HG02885 (cell line): ENCODE results near the gene CDR2L.
"Not testable (repeated sequence)": the region's sequence is repeated elsewhere in the genome, so short reads cannot be mapped to it uniquely, and the experiment has no call there.

Experiments
- ATAC-seq: cut with Tn5 transposase; IDR thresholded peaks from one replicate; pipeline ENCODE4 v1.9.1; 2021; ENCODE audit warnings: mild to moderate bottlenecking; ENCODE audit not compliant: unreplicated experiment, poor library complexity

The CDR2L gene

DNA sequence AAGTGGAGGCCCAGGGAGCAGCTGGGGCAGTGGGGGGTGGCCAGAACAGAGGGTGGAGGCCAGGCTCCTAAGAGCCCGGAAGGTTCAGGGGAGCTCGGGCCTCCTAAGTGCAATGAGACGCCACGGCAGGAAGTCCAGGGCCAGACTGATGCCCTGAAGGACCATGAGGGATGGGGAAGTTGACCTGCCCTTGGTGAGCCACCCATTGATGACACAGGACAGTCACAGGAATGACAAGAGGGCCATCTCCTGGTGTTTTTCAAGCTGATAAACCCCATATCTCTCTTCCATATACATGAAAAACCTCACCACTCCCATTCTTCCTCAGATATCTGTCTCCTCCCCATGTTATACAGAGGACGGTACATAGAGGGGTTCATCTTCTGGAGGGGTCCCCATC, 19.2 kb downstream of the CDR2L start:
- ATAC-seq: no peak

DNA sequence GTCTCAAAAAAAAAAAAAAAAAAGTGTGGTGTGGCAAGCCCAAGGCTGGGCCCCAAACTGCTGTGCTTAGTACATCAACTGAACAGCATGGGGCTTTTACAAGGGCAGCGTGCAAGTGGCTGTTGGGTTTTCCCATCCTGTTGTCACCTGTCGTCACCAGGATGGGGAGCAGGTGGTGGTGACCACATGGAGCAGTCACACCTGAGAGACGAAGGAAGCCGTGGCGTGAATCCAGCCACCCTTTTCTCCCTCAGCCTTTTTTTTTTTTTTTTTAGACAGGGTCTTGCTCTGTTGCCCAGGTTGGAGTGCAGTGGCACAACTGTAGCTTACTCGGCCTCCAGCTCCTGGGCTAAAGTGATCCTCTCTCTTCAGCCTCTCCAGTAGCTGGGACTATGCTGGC, 20.9 kb downstream of the CDR2L start:
- ATAC-seq: no peak

DNA sequence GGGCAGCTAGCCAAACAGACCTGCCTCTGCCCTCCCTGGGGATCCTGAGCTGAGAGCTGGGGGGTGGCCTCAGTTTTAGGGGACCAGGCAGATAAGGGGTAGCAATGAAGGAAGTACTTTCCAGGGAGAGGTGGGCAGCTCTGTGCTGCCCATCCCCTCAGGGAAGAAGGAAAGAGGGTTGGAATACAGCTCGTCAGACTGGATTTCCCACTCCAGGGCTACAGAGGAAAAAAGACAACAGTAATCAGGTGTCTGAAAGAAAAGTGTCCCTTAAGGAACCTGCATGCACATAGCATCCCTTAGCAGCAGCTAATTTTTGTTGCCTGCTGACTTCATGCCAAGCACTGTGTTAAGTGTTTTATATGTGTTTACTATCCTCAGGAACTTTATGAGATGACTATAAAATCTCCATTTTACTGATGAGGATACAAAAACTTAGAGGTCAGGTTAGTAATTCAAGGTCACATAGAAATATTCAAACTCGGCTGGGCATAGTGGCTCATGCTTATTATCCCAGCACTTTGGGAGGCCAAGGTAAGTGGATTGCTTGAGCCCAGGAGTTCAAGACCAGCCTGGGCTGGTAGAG, 21.8 kb downstream of the CDR2L start:
- no peak for ATAC-seq

DNA sequence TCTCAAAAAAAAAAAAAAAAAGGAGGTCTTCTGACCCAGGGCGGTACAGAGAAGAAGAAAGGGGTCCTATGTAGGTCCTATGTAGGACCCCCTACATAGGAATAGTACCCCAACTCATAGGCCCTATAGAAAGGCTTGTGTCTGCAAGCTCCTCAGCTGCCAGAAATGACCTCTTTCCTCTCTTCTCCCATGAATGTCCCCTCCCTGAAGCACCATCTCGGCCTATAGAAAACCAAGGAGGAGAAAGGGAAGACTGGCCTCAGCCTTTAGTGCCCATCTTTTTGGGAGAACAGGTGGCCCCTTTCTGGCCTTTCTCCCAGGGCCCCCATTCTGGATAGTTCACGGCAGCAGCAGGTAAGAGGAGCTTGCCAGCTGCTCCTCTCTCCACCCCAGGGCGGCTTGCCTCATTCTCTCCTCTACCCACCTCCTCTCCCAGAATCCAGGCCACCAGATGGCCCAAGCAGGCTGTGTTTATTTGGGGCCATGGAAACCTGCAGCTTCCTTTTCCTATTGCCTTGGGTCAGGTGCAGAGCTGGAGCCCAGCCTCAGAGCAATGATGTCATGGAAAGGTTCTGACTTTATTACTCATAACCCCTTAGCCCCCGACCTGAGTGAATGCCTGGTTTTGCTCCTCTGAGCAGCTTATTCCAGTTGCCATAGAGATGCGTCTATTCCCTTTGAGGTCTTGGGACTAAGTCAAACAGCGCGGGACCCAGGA, 23.4 kb downstream of the CDR2L start:
- ATAC-seq: no peak

DNA sequence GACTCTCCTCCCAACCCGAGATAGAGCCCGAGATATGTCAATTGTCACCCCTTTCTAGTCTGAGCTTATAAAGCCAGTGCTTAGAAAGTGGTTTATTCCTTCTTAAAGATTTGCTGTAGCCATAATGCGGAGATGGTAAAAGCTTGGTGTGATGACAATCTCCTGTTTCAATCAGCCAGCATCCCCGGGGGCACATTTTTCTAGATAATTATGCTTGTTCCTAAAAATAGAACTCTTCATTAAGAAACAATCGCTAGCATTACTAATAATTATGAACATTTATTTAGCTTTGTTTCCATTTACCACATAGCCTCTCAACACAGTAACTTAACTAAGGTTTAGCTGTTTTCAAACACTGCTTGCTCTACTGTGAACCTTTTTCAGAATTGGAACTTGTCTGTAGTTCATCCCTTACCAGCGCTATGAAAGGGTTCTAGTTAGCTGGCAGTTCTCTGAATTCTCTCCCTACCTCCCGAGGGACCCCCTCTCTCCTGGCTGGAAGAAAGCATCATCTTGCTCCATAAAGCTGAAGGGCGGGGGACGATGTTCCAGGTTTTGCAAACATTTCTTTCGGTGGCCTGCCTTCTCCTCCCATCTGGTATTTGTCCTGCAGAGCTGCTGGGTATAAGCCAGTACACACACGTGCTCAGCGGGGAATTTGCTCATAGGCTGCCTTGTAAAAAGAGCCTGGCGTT, 24.1 kb downstream of the CDR2L start:
- ATAC-seq: no peak

DNA sequence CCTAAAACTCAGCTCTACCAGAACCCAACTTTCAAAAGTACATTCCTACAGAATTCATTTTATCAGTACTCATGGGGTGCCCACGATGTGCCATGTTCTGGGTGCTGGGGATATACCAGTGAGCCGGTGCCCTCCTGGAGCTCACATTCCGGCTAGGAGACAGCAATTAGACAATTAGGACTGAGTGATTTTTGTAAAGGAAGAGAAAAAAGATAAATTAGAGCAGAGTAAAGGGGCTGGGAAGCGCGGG, 24.6 kb downstream of the CDR2L start:
- ATAC-seq: no peak

DNA sequence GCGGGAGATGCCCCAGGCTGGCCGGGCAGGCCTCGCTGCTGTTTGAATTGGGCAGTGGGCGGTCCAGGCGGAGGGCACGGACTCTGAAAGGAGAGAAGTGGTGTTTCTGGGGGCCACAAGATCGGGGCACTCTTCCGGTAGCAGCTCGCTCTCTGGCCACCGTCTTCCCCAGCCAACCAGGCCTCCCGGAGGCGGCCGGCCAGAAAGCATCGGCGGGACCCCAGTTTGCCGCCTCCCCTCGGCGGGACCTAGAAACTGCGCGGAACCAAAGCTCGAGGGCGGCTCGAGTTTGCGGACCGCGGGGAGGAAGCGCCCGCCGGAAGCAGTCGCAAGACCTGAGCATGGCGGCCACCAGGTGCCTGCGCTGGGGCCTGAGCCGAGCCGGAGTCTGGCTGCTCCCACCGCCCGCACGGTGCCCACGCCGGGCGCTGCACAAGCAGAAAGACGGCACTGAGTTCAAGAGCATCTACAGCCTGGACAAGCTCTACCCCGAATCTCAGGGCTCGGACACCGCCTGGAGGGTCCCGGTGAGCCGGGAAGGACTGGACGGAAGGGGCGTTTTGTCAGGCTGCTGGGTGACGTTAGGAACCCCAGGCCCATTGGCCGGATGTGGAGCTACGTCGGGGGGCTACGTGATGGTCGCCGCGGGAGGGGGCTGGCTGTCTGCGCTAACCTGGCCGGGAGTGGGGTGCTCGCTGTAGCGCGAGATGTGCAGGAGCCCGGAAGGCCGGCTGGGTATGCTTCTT, 25.1 kb downstream of the CDR2L start, which contains the start of gene MRPL58:
Gene MRPL58 (plus strand): TSS at position 325 of the 746 bp plus-strand sequence. CDS start 17 bp downstream, at position 342.
- peak; percentile 88 for ATAC-seq

DNA sequence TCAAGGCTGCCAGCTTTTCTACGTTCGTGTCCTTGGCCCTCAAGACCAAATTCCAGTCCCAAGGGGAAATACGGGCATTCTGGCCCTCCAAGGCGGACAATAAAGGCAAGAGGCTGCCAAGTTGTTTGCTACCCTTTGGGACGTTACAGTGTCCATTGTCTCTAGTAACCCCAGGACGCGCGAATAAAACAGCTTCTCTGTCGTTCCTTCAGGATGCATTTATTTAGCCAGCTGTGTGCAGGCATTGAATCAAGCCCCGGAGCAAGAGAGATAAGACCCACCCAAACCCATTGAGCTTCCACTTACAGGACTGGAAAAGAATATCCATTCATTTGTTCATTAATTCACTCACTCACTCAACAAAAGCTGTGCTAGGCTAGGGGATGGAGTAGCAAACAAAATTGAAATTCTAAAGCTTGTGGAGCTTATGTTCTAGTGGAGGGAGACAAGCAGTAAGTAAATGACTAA, 25.7 kb downstream of the CDR2L start:
- no peak for ATAC-seq

DNA sequence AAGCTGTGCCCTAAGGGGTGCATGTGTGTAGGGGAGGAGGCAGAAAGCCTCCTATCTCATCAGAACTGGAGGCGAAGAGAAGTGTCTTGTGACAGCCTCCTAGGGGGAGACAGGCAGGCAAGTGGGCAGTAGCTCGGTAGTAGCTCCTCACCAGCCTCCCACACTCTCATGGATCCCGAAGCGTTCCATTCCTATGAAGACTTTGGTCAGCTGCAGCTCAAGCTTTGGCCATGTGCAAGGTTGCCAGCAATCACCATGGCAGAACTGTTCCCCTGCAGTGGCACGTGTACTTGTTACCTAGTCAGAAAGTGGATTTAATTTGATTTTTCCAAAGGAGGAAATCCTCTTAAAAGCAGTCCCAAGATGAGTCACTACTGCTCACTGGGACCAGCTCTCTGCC, 31.7 kb downstream of the CDR2L start:
- ATAC-seq: no peak

DNA sequence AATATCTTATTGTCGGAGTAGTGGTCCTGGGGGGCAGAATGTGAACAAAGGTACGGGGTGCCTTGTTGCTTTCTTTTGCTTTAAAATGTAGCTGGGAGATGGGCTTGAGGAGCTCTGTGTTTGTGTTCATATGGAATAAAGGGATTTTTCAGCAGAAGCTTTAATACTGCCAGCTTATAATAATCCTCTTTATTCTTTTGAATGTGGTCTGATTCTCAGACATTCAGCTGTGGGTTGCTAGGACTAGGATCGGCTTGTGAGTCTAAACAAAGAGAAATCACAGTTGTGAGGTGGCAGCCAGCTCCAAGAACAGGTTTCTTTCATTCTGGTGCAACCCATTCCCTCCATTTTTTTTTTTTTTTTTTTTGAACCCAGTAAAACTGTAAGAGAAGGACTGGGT, 32.3 kb downstream of the CDR2L start:
- ATAC-seq: no peak

DNA sequence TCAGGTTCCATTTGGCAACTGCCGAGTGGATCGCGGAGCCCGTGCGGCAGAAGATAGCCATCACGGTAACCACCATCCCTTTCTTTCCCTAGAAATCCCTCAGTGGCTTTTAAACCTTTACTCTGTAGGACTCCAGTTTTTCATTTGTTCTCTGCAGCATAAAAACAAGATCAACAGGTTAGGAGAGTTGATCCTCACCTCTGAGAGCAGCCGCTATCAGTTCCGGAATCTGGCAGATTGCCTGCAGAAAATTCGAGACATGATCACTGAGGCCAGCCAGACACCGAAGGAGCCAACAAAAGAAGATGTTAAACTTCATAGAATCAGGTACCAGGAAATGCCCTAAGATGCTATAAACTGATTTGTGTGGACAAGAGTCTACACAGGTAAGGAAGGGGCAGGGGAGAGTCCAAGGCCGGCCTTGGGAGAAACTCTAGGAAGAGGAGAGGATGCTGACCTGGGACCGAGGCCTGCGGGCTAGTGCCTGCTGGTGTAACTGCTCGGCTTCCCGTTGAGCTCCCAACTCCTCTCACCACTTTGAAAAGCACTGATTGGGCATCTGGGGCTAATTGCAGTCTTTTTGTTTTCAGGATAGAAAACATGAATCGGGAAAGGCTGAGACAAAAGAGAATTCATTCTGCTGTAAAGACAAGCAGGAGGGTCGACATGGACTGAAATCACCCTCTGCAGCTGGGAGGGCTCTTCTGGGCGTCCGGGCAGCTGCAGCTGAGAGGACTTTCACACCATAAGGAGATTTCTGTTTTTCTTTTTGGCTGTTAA, 33.1 kb downstream of the CDR2L start:
- no peak for ATAC-seq

DNA sequence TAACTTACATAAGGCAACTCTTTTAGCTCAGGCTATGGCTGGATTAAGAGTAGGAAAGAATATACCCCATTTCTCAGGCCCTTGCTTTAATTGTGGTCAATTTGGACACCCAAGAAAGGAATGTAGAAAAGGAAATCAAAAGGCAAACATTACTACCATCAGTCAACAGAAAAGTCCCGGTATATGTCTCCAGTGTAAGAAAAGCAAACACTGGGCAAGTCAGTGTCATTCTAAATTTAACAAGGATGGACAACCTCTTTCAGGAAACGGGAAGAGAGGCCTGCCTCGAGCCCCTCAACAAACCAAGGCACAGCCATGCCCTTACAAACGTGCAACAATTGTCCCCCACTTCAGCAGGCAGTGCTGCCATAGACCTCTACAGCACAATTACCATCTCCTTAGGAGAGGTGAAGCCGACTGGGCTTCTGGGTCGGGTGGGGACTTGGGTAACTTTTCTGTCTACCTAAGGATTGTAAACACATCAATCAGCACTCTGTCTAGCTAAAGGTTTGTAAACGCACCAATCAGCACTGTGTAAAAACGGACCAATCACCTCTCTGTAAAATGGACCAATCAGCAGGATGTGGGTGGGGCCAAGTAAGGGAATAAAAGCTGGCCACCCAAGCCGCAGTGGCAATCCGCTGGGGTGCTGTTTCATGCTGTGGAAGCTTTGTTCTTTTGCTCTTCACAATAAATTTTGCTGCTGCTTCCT, 37.4 kb downstream of the CDR2L start:
- ATAC-seq: no peak

DNA sequence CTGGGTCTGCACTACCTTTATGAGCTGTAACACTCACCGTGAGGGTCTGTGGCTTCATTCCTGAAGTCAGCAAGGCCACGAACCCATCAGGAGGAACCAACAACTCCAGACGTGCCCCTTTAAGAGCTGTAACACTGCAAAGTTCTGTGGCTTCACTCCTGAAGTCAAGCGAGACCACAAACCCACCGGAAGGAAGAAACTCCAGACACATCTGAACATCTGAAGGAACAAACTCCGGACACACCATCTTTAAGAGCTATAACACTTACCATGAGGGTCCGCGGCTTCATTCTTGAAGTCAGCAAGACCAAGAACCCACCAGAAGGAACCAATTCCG, 37.9 kb downstream of the CDR2L start:
- ATAC-seq: not testable (repeated sequence)

DNA sequence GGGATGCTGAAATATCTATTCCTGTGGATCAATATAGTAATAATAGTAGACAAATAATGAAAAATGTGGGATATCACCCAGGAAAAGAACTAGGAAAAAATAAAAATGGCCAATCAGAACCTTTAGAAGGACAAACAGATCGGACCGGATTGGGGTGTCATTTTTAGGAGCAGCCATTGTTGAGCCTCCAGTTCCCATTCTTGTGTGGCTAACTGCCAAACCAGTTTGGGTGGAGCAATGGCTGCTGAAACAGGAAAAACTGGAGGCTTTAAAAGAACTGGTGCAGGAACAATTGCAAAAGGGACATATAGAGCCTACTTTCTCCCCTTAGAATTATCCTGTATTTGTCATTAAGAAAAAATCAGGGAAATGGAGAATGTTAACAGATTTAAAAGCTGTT, 39.2 kb downstream of the CDR2L start:
- ATAC-seq: not testable (repeated sequence)

DNA sequence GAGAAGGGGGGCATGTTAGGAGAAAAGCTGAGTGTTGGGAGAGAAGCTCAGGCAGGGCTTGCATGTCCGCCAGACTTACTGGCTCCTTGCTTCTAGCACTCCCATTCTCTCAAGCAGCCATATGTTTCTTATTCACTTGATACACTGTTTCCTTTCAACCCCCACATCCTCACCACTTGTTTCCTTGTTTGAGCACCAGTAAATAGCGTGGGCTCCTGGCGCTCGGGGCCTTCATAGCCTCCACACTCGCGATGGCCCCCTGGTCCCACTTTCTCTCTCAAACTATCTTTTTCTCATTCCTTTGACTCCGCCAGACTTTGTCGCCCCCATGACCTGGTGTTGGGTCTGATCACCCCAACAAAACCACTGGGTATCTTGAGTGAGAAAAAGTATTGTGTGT, 42.7 kb downstream of the CDR2L start:
- no peak for ATAC-seq

DNA sequence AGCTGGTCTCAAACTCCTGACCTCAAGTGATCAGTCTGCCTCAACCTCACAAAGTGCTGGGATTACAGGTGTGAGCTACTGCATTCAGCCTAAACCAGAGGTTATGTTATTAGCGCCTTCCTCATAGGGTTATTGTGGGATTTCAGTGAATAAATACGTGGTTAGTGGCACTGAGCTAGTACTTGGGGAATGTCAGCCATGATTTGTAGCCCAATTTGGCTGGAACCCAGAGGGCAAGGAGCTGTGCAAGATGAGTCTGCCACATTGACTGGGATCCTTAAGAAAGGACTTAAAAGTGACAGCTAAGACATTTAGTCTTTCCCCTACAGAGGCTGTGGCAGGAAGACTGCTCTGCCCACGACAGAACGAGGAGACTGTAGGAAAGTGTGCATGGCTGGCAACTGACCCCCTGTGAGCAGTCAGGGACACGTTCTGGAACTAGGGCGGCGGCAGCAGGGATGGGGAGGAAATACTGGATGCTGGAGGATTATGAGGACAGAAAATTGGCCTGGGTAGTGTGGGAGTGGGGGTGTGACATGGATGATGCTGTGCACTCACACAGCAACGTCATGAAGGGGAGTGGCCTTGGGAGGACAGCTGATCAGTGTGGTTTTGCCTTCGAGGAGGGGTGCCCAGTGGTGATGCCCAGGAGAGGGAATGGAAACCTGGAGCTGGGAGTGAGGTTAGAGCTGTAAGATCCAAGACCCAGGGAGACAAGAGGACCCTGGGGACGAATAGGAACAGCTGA, 44.7 kb downstream of the CDR2L start:
- ATAC-seq: no peak

DNA sequence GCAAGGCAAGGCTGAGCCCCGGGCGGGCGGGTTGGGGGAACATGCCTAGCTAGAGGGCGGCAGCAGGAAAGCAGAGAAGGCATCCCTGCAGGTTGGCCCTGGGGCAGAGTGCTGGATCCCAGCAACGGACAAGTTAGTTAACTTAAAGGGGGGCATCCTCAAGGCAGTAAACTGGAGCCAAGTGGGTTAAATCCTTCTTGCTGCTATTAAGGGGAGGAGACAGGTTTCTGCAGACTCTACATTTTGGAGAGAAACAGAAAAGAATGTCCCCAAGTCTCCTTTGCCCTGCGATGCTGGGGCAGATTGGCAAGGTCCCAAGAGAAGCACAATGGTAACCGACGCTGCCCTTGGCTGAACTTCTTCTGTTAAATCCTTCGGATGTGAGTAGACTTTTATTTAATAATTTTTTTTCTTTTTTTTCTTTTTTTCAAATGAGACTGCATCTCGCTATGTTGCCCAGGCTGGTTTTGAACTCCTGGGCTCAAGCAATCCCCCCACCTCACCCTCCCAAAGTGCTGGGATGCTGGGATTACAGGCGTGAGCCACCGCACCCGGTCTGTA, 45.4 kb downstream of the CDR2L start:
- no peak for ATAC-seq

DNA sequence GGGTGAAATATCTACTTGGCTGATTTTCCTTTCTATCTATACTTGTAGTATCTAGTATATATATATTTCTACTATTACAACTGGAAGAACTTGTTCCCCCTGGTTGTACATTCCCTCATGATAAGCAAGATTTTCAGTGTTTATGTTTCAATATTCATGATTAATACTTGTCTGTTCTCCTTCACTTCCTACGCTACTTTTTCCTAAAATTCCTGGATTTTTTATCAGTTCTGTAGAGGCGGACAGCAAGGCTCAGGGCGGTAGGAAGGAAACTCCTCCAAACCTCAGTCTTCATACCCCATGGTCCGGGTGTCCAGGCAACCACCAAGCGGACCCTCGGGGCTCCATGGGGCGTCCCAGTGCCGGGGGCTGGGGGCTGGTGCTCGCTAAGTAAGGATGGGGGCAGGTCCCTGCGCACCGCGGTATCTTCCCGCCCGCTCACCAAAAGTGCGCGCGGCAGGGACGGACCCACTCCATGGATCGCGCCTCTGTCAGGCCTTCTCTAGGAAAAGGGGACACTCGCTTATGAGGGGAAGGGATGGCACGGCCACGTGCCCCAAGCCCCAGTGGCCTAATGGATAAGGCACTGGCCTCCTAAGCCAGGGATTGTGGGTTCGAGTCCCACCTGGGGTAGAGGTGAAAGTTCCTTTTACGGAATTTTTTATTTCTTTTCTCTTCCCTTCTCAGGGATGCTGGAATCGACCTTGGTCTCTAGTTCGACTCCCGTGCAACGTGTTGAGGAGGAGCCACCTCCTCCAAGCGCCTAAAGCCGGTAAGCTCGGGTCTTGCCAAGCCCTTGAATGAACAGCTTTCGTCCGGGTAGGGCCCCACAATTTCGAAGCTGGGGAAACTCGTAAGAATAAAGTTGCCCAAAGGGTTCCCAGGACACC, 46.2 kb downstream of the CDR2L start:
- peak; percentile 56 for ATAC-seq
